ENCODE measurements around the gene TSSK3.

Gene TSSK3

GRCh38 chr1:32336963-32337675 lies 25.2 kb upstream of the TSSK3 start:
- DNase-seq: peak; percentile 66
- in situ Hi-C loops (cut with HindIII; ENCODE audit: low pct_ligation_motif_present, low pct_unique_long_range_greater_than_20kb, low sequenced_read_pairs): no loop called here

GRCh38 chr1:32337855-32338636 lies 24.3 kb upstream of the TSSK3 start:
- in situ Hi-C loops (cut with HindIII; ENCODE audit: low pct_ligation_motif_present, low pct_unique_long_range_greater_than_20kb, low sequenced_read_pairs): no loop called here
- DNase-seq: no peak

DNA sequence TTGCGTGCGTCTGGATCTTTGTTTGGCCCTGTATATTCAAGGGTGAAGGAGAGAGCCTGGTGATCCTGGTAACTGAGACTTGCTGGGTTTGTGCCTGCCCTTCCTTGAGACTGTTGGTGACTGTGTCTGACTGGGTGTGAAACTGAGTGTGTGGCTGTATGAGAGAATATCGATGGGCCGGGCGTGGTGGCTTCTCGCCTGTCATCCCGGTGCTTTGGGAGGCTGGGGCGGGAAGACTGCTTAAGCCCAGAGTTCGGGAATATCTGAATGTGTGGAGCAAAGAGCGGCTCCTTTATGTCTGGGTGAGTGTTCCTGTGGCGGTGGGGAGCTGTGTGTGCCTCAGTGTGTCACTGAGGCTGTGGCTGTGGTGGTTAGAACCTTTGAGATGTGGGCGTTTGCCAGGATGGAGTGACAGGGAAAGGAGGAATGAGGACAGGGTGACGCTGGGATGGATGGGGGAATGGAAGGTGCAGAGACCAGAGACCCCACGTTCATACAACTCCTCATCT lies 23.6 kb upstream of the TSSK3 start:
- in situ Hi-C loops (cut with HindIII; ENCODE audit: low pct_ligation_motif_present, low pct_unique_long_range_greater_than_20kb, low sequenced_read_pairs): no loop called here

DNA sequence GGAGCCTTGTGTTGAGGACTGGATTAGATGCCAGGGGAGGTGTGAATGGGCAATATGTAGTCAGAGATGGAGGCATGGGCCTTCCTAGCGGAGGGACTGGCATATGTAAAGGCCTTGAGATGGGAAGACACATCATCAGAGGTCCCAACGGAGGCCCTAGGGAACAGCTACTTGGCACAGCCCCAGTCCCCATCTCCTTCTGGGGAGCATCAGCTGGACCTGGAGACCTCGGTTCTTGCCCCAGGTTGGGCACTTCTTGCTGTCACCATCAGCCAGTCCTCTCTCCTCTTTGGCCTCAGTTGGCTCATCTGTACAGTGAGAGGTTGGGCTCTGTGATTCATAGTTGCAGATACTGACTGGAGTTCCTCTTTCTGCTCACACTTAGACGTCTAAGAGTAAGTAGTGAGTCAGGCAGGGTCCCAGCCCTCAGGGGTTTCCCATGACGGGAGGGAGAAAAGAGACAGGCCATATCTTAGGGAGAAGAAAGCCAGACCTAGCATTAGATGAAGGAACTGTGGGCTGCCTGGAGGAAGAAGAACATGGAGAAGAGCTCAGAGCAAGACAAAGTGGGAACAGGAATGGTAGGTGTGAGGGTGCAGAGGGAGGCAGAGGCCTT lies 22.9 kb upstream of the TSSK3 start:
- in situ Hi-C loops (cut with HindIII; ENCODE audit: low pct_ligation_motif_present, low pct_unique_long_range_greater_than_20kb, low sequenced_read_pairs): no loop called here
- DNase-seq: no peak

More for the DNA sequence above, 23.6 kb upstream of the TSSK3 start:
- no peak for DNase-seq

GRCh38 chr1:32341186-32341757 lies 21.1 kb upstream of the TSSK3 start:
- in situ Hi-C loops (cut with HindIII; ENCODE audit: low pct_ligation_motif_present, low pct_unique_long_range_greater_than_20kb, low sequenced_read_pairs): no loop called here
- no peak for DNase-seq

DNA sequence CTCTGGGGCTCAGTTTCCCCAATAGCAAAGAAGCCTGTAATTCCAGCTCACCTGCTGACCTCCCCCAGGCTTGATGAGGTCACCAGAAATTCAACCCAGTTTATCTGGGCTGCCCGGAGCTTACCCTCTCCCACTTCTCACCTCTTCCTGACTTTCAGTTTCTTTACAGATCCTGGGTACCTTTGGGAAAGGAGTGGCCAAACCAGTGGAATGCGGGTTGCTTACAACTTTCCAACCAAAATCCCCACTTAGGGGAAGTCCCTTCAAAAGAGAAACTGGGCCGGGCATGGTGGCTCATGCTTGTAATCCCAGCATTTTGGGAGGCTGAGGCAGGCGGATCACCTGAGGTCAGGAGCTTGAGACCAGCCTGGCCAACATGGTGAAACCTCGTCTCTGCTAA lies 20.4 kb upstream of the TSSK3 start:
- in situ Hi-C loops (cut with HindIII; ENCODE audit: low pct_ligation_motif_present, low pct_unique_long_range_greater_than_20kb, low sequenced_read_pairs): no loop called here
- DNase-seq: no peak

- no peak for DNase-seq
- in situ Hi-C loops (cut with HindIII; ENCODE audit: low pct_ligation_motif_present, low pct_unique_long_range_greater_than_20kb, low sequenced_read_pairs): no loop called here
Observed at GRCh38 chr1:32342704-32343103, 19.6 kb upstream of the TSSK3 start.

DNA sequence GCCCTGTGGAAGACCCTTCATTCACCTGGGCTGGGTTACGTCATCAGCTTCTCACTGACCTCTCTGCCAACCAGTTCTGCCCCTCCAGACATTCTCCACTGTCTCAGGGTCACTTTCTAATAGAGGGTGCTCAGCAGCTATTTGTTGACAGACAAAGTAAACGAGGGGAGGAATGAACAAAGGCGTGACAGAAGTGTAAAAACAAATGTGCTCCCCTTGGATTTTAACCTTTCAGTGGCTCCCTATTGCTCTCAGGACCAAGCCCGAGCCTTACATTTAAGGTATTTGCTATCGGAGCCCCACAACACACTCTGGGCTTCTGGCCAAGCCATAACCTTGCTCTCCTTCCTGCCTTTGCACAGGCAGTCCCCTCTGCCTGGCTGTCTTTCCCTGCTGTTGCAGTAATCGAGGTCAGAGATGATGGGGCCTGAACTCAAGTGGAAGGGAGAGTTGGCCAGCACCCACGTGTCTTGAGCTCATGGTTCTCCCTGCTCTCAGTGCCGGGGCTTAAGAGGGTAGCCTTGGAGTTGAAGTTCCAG lies 17.0 kb upstream of the TSSK3 start:
- in situ Hi-C loops (cut with HindIII; ENCODE audit: low pct_ligation_motif_present, low pct_unique_long_range_greater_than_20kb, low sequenced_read_pairs): no loop called here

DNA sequence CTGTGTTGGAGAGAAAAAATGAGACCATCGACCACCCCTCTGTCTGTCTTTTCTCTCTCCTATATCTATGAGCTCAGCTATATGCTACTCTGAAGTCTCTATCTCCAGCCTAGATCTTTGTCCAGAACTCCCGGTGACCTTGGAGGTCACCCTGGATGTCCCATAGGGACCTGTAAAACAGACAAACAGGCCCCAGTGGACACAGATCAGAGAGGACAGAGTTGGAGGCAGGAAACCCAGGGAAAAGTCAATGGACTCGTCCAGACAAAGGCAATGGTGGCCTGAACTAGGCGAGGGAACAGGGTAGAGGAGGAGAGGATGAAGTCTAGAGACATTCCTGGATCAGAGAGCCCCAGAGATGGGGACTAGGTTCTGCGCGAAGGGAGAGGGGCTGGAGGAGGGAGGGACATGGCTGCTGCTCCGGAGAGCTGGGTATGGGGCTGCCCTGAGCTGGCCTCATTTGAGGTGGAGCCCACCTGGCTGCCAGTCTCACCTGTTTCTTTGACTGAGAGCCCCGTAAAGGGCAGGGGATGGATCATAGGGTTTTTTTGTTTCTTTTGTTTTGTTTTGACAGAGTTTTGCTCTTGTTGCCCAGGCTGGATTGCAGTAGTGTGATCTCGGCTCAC lies 15.7 kb upstream of the TSSK3 start:
- in situ Hi-C loops (cut with HindIII; ENCODE audit: low pct_ligation_motif_present, low pct_unique_long_range_greater_than_20kb, low sequenced_read_pairs): no loop called here

More for the DNA sequence above, 17.0 kb upstream of the TSSK3 start:
- no peak for DNase-seq

GRCh38 chr1:32349211-32349708 lies 13.1 kb upstream of the TSSK3 start:
- in situ Hi-C loops (cut with HindIII; ENCODE audit: low pct_ligation_motif_present, low pct_unique_long_range_greater_than_20kb, low sequenced_read_pairs): no loop called here
- no peak for DNase-seq

More for the DNA sequence above, 15.7 kb upstream of the TSSK3 start:
- DNase-seq: no peak

- in situ Hi-C loops (cut with HindIII; ENCODE audit: low pct_ligation_motif_present, low pct_unique_long_range_greater_than_20kb, low sequenced_read_pairs): no loop called here
- no peak for DNase-seq
Observed at GRCh38 chr1:32350785-32351398, 11.4 kb upstream of the TSSK3 start.

DNA sequence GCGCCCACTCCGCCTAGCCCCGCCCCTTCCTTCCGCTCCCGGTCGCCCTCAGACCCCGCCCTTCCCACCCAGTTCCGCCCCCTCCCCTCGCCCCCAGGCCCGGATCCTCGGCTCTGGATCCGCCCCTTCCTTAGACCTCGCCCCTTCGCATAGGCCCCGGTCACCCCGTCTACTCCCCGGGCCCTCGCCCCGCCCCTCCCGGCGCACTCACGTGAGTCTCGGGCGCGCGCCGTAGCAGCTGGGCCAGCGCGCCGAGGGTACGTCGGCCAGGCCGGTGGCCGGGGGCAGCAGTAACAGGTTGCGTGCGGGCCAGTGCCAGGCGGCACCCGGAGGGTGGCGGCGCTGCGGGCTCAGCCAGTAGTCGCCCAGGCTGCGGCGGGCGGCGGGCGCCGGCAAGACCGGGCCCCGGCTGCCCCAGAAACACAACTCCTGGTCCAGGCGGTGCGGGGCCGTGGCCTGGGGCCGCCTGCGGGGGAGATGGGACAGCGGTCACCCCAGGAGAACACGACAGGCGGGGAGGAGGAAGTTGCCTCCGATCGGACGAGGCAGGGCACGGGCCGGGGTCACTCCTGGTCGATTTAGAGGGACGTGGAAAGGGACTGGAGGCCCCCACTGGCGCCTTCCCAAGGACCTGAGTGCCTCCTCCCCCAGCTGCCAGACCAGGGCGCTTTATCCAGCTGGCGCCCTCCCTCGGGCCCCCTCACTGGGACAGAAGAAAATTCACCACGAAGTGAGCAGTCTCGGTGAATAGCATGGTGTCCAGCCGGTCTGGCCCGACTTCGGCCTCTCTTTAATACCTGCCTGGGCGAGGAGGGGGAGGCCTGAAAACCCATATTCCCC lies 10.7 kb upstream of the TSSK3 start:
- peak; percentile 90 for DNase-seq

GRCh38 chr1:32352239-32352745 lies 10.0 kb upstream of the TSSK3 start:
- in situ Hi-C loops (cut with HindIII; ENCODE audit: low pct_ligation_motif_present, low pct_unique_long_range_greater_than_20kb, low sequenced_read_pairs): no loop called here
- DNase-seq: no peak

More for the DNA sequence above, 10.7 kb upstream of the TSSK3 start:
- in situ Hi-C loops (cut with HindIII; ENCODE audit: low pct_ligation_motif_present, low pct_unique_long_range_greater_than_20kb, low sequenced_read_pairs): no loop called here

DNA sequence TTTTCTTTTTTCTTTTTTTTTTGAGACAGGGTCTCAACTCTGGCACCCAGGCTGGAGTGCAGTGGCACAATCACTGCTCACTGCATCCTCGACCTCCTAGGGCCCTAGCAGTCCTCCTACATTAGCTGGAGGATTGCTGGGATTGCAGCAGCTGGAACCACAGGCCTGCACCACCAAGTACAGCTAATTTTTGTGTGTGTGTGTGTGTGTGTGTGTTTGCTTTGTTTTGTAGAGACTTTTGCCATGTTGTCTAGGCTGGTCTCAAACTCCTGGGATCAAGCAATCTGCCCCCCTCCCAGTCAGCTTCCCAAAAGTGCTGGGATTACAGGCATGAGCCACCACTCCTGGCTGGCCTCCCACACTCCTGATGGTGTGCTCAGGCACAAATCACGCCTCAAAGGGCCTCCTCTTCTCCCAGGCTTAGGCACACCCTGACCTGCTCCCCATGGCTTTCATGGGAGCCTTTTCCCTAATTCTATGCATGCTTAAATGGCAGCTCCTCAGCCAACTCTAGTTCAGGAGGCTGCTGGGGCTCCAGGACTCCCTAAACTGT lies 9.4 kb upstream of the TSSK3 start:
- DNase-seq: no peak
- in situ Hi-C loops (cut with HindIII; ENCODE audit: low pct_ligation_motif_present, low pct_unique_long_range_greater_than_20kb, low sequenced_read_pairs): no loop called here

DNA sequence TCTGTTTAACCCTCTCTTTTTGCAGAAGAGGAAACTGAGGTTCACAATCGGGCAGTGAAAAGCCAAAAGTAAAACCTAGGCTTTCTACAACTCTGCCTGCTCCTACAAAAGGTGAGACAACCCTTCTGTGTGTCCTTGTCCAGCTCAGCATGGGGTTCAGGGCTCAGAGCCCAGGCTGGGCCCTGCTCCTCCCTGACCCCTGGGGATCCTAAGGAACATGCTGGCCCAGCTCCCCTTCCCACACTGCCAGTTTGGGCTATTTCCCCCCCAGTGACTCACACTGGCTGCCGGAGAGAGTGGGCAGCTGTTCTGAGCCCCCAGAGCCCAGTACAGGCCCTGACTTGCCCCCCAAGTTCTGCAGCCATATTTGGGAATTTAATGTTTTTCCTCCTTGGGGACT lies 8.9 kb upstream of the TSSK3 start:
- no peak for DNase-seq
- in situ Hi-C loops (cut with HindIII; ENCODE audit: low pct_ligation_motif_present, low pct_unique_long_range_greater_than_20kb, low sequenced_read_pairs): no loop called here

GRCh38 chr1:32353886-32354570 lies 8.3 kb upstream of the TSSK3 start:
- DNase-seq: no peak
- in situ Hi-C loops (cut with HindIII; ENCODE audit: low pct_ligation_motif_present, low pct_unique_long_range_greater_than_20kb, low sequenced_read_pairs): no loop called here
